T-helper 2 cell treated with Interferon-gamma antibody and Interleukin-4, amounts not matched to agents 100 ng/mL and 5 ng/mL, for 36 hours (primary cell): ENCODE measurements around the gene MRM1. TPM values are rescaled to one million over a fixed set of nuclear protein-coding genes. Genes with fewer than 3 reads are reported as not detected.

ENCODE experiments used
- intact Hi-C: fragments of 100-400 bp; cut with micrococcal nuclease; formaldehyde crosslinking; loops from one replicate; pipeline ENCODE4 v1.15.1; 2023
- total RNA-seq: library from RNA; stranded (reverse); gene quantifications from 2 replicates; pipeline ENCODE4 v1.2.3, GENCODE V29; 2022

The MRM1 gene
- total RNA-seq, 1 donor from 2014 or later: 13.6 TPM

DNA sequence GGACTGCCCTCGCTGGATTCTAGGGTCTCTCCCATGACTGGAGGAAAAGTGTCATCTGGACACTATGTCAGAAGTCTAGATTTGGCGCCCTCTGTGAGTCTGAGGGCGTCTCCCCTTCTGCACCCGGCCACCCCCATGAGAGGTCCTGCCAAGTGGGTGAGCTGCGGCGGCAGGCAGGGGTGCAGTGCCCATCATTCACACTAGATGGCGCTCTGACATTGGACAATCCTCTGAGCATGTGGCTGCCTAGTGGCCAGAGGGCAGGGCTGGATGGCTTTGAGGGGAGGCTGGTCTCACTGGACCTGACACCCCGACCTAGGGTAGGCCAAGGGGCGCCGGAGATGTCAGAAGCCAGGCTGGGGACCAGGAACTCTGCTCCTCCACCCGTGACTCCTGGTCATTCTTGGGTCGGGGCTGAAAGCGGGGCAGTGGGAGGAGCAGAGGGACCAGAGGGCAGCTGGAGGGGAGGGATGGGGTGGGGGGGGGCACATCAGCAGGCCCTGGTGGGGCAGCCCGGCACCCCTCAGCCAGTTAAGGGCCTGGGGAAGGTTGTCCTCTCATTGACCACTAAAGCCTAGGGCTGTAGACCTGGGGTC is 28.0 kb downstream of the MRM1 start:
- intact Hi-C loops: loop anchor here (1.0 kb wide), 2 partner anchors 77 to 126 kb away; no protein-coding TSS in a partner anchor

DNA sequence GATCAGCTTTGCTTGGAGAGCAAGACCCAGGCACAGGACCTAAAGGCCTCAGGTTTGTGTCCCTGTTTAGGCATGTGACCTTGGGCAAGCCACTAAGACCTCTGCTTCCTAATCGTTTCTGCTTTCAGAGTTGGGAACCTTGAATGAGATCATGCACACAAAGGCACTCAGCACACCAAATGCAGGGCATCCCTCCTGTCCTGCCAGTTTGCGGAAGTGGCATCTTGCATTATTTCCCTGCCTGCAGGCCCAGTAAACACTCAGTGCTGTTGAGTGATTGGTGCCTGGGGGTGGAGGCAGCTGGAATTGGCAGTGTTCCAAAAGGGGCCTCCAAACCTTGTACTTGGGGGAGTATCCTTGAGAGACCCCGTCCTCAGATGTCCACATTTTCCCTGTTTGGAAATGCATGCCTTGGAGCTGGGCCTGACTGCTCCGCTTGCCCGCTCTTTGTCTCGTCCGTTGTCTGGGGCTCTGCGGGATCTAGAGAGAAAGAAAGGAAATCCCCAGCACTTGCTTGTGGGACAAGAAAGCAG is 28.7 kb downstream of the MRM1 start:
- intact Hi-C loops: loop anchor here (1.0 kb wide), 2 partner anchors 76 to 125 kb away; no protein-coding TSS in a partner anchor

DNA sequence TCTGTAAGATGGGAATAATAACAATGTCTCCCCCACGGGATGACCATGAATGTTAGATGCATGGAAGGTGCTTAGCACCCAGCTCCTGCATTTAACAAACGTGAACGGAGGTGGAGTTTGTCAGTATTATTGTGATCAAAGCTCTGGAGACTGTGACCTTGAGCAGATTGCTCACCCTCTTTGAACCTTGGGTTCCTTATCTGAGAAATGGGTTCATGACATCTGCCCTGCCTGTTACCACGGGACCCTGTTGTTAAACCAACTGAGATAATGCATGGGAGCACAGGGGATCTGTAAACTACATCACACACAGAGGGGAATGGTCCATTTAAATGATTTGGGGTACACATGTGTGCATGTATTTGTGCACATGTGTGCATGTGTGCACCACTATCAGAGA is 29.6 kb downstream of the MRM1 start:
- intact Hi-C loops: no loop called here

DNA sequence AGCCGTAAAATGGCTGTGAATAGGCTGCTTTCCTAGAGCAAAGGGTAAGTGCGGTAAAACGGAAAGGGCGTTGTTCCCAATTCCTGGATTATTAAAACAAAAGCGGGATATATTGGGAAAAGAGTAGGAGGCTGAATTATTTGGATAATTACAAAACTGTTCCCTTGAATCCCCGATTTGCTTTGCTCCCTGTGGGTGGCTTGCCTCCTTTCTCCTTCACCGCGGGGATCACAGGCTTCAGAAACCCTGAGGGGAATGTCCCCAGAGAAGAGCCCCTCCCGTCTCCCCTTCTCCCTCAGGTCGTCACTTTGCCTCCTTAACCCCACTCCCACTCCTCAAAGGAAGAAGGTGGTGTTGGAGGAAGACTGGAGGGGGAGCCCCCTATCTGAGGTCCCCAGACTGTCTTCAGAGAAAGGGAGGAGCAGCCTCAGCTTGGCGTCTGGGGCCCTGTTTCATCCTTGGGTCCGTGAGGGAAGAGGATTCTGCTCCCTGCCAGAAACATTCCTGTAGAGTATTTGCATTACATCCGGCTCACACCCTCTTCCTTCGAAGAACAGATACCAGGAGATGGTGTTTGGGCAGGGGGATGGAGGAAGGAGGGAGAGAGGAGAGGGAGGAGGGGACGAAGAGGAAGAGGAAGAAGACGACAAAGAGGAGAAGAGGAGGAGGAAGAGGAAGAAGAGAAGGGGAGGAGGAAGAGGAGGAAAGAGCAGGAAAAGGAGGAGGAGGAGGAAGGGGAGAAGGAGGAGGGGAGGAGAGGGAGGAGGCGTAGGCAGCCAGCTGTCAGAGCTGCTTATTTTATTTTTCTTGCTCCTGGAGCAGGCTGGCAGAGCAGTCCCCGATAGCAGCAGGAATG is 31.8 kb downstream of the MRM1 start:
- intact Hi-C loops: no loop called here

DNA sequence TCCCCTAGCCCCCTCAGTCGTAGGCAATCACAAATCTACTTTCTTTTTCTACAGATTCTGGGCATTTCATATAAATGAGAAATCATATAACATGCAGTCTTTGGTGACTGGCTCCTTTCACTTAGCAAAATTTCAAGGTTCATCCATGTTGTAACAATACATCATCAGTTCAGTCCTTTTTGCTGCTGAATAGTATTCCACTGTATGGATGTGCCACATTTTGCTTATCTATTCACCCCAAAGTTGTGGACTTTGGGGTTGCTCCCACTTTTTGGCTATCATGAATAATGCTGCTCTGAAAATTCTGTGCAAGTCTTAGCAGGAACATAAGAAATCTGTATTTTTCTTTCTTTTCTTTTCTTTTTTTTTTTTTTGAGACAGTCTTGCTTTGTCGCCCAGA is 39.0 kb downstream of the MRM1 start:
- intact Hi-C loops: no loop called here

DNA sequence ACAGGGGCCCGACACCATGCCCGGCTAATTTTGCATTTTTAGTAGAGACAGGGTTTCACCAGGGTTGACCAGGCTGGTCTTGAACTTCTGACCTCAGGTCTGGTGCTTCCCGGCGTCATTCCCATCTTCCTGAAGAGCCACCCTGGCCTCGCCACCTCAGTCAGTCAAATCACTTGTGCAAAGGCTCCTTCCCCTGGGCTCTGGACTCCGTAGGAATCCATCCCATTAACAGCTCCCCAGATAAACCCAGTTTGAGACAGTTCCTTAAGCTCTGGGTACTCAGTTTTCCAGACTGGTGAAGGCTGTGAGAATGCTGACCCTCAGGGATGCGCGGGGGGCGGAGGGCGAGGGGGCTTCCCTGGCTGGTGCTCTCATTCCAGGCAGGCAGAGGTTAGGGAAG is 39.5 kb downstream of the MRM1 start:
- intact Hi-C loops: no loop called here

DNA sequence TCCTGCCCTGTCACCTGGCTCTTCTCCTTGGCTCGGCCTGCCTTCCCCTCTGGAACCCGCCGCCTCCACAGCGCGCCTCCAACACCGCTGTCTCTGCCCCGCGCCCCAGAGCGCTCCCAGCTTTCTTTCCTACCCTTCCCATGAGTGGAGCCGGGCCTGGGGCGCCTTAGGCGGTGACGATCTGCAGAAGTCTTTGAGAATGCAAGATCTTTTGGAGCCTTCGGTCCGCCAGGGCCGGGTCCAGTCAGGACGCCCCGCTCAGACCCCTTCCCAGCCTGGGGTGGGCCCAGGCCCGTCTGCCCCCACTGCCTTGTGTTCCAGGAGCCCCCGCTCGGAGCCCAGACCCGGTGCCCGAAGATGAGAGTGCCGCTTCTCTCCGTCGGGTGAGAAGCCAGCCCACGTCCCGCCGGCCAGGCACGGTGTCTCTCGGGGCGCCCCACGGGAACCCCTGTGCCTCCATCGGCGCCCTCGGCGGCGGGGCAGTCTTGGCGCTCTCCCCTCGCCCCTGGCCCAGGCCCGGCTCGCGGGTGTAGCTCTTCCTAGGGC is 40.0 kb downstream of the MRM1 start:
- intact Hi-C loops: no loop called here

DNA sequence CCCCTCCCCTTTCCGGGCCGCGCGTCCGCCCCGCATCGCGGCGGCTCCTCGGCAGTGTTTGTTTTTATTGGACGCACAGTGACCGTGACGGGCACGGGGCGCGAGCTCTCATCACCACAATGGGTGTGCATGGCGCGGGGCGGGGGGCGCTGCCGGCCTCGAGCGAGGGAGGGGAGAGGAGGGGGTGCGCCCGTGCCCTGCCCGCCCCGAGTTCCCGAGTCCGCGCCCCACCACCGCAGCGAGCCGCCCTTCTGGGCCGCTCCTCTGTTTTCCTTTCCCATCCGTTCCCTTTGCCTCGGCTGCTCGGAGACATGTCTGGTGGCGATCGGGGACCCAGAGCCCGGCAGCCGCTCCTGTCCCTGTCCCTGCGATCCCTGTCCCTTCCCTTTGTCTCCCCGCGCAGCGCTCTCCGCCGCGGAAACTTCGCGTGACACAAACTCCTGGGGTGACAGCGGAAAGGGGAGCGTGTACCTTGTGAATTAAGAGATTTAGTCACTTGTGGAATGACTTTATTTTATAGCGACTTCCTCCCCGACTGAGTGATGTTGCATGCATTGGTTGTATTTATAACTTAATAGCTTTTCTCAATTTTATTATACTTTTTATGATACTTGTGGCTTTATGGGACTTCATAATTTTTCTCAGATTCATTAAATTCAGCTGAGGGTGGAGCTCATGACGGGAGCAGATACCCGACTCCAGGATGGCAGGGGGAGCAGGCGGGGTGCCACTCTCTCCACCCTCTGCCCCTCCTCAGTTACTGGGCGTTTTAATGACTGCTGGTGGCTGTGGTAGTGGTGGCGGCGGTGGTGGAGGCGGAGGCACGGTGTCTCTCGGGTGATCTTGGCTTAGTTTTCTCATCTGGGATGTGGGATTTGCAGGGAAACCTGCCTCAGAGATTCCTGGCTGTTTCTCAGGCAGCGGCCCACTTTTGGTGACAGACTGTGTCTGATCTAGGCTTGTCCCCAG is 40.8 kb downstream of the MRM1 start:
- intact Hi-C loops: no loop called here

DNA sequence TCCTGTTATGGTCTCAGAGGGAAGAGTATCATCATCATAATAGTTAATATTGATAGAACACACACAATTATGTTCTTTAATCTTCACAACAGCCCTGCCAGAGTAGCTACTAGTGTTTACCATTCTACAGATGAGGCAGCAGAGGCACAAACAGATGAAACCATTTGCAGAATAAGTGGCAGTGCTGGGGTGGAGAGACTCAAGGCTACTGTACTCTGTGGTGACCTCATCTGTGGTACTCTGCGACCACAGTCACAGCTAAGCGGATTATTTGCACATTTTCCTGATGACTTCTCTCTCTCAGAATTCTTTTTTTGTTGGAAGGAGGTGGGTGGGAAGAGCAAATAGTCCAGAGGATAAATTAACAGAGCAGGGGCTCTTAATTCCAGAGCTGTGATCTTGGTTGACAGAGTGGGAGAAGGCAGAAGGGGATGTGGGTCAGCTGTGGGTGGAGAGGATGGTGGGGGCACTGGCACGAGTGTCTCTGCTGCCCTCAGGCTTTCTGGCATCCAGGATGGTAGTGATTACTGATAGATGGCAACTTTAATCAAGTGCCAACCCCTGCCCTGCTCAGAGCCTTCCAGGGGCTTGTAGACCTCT is 41.8 kb downstream of the MRM1 start:
- intact Hi-C loops: no loop called here

DNA sequence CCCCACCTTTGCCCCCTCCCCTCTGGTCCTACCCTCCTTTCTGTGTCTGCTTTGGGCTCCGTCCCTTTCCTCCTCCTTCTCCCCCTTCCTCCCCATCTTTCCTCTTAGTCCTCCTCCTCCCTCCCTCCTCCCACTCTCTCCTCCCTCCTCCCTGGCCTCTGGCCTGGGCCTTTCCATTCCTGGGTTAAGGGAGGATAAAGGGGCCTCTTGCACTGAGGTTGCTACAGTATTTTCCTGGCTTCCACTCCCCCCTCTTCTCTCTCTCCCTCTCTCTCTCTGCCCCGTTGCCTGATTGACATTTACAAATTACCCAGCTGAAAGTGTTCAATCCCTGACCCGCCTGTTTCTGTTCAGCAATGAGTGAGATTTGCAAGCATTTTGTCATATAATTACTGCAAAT is 44.0 kb downstream of the MRM1 start:
- intact Hi-C loops: no loop called here

DNA sequence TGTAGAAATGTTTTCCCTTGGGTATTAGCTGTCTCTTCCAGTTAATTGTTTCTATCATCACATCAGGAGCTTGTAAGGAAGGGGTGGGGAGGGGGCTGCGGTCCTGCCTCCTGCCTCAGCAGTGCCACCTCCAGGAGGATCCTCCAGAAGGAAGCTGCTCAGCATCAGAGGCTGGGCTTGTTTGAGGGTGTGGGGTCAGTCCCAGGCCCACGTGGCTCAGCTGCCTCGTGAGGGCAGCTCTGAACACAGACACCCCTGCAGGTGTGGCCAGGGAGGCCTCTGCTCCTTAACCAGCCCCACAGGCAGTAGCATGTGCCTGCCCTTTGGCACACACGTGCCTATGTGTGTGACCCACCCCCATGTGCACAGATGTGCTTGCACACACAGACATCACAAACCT is 46.3 kb downstream of the MRM1 start:
- intact Hi-C loops: no loop called here

DNA sequence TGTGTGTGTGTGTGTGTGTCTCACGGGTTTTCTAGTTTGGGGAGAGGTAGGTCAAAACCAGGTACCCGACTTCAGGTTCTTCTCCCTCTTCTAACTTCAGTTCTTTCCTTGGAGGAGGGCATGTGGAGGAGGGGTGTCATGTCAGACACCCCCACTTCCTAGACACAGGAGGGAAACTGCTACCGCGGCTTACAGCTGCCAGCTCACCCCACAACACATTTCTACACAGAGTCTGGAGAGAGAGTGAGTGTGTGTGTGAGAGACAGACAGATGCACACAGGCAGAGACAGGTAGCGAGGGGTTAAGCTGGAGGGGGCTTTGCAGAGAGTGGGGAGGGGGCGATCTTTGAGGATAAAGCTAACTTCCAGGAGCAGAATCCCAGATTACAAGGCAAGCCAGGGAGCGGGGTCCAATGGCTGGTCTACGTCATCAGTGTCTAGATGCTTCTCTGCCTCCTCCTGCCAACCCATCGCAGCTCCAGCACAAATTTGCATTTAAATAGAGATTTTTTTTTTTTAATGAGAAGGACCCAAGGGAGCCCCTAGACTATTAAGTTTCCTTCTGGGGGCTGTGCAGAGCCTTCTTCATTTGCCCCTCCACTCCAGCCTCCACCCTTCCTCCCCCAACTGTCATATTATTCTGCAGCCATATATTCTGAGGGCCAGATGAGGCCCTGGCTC is 48.9 kb downstream of the MRM1 start:
- intact Hi-C loops: loop anchor here (10.0 kb wide), 1 partner anchor 55 kb away; no protein-coding TSS in a partner anchor

DNA sequence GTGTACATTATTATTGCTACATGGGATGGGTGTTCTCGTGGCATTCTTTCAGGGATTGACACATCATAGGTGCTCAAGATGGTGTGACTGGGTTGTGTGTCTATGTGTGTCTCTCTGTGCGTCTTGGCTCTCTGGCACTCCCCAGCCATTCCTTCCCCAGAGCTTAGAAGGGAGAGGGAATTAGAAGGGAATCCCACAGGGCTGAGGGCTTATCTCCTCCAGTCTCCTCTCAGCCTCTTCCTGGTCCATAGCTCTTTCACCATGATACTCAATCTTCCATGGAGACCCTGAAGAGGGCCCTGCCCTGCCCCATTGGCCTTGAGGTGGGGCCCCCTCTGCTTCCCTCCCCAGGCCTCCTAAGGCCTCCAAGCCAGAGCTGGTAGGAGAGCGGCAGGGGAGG is 52.0 kb downstream of the MRM1 start:
- intact Hi-C loops: loop anchor here (10.0 kb wide), 1 partner anchor 51 kb away; no protein-coding TSS in a partner anchor

DNA sequence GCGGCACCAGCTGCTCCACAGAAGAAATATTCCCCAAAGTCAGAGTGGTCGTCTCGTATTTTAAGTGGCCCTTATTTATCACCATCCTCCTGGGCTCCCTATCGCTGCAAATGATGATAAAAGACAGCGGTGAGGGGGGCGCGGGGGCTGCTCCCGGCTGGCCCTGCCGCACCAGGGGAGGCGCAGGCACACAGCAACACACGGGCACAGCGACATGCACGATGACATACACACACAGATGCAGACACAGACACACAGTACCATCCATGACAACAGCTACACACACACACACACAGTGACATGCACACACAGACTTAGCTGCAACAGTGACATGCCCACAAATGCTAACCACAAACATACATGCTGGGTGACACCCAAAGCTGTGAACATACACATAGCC is 52.5 kb downstream of the MRM1 start:
- intact Hi-C loops: loop anchor here (10.0 kb wide), 1 partner anchor 51 kb away; no protein-coding TSS in a partner anchor

DNA sequence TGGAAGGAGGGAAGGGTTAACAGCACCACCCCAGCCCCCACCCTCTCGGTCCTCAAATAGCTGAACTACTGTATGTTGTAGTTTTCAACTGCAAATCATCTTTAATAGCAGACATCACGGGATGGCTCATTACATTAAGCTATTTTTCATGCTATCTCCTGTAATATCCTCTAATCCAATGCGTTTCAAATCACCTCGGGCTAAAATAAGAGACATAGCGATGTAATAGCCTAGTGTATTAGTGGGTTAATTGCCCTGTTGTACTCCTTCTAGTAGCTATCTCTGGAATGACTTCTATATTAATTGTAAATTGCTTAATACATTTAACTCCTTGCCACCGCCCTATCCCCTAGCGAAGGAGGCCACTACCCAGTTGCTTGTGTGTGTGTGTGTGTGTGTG is 54.3 kb downstream of the MRM1 start:
- intact Hi-C loops: loop anchor here (10.0 kb wide), 1 partner anchor 49 kb away; no protein-coding TSS in a partner anchor

DNA sequence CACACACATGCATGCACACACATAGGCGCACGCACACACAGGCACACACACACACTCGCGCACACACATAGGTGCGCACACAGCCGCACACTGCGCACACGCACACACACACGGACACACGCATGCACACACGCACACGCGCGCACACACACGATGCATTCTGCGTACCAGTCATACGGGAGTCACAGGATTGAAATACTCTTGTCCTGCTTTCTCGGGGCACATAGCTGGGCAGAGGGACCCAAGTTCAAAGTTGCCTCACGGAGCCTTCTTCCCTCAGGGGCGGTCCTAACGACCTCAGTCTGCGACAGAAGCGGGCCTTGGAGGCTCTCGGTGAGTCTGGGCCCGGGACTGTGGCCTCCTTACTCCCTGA is 56.0 kb downstream of the MRM1 start:
- intact Hi-C loops: loop anchor here (10.0 kb wide), 1 partner anchor 47 kb away; no protein-coding TSS in a partner anchor

DNA sequence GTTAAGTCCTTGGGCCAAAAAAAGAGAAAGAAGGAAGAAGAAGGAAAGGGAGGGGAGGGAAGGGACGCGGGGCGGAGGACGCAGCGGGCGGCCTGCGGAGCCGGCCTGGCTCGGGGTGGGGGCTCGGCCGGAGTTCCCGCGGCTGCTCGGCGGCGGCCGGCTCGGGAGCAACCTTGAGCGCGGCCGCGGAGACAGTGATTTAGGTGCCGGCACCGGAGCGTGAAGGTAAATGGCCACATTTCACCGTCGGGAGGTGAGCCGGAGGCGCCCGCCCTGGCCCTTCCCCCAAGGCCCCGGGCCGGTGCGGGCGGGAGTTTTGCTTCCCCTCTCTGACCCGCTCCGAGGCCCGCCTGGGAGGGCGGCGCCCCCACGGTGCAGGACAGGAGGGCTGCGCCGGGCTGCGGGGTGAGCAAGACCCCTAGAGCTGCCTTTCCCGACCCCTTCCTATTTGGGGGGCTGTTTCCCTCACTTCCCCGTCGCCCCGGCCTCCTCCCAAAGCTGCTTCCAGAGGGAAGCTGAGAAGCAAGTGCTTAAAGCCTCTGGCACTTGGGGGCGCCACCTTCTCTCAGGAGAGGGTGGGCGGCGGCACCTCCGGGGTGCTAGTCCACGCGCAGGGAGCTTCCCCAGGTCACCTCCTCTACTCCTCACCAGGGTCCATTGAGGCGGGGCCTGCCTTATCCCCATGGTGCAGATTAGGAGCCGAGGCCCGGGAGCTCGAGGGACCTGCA is 56.5 kb downstream of the MRM1 start:
- intact Hi-C loops: loop anchor here (10.0 kb wide), 1 partner anchor 47 kb away; no protein-coding TSS in a partner anchor
